Thoracic aorta (tissue), 2 donors: ENCODE measurements around the gene ARHGAP33. TPM values are rescaled to one million over a fixed set of nuclear protein-coding genes. Genes with fewer than 3 reads are reported as not detected.

Experiments
- ATAC-seq: fragments of 150-250 bp; one replicate; pipeline ENCODE4 v1.8.0; 2017; ENCODE audit warnings: low read depth; ENCODE audit not compliant: insufficient number of reproducible peaks, low FRiP score
- DNase-seq: peaks from one replicate; pipeline ENCODE4 v3.0.0-alpha.2; 2020; ENCODE audit warnings: low spot score
- H3K27ac ChIP-seq, 2 donors: fragments of 200-600 bp; sonication (generic); 1 replicate in 1 of 2; 2 replicates in 1 of 2; pipeline ENCODE4 v1.5.1; 2016; ENCODE audit warnings: mild to moderate bottlenecking in 2 of 2, moderate library complexity in 2 of 2
- H3K27me3 ChIP-seq: fragments of 200-600 bp; sonication (generic); replicated peaks from 2 replicates; pipeline ENCODE4 v1.6.0; 2016; ENCODE audit warnings: mild to moderate bottlenecking; ENCODE audit not compliant: insufficient read depth
- H3K36me3 ChIP-seq: fragments of 200-600 bp; sonication (generic); one replicate; pipeline ENCODE4 v1.5.1; 2016
- H3K4me1 ChIP-seq, 2 donors: fragments of 200-600 bp; sonication (generic); 1 replicate in 1 of 2; 2 replicates in 1 of 2; pipeline versions ENCODE4 v1.5.1 to v1.6.0; 2016; ENCODE audit warnings: low read depth in 2 of 2, mild to moderate bottlenecking in 1 of 2; ENCODE audit not compliant: control insufficient read depth in 1 of 2
- H3K4me3 ChIP-seq: fragments of 200-600 bp; sonication (generic); 2 replicates; pipeline ENCODE4 v1.5.1; 2016; ENCODE audit warnings: mild to moderate bottlenecking
- H3K9me3 ChIP-seq: fragments of 200-600 bp; sonication (generic); 2 replicates; pipeline ENCODE4 v1.5.1; 2016
- total RNA-seq, 2 donors: library from RNA; depleted of rRNA; stranded (reverse); fragments of >200 nt; gene quantifications; one replicate each; pipeline versions ENCODE4 v1.1.0 to v1.2.3, GENCODE V29; 2016
- TF ChIP-seq, protein P1 (sequence below): fragments of 200-600 bp; sonication (generic); IDR thresholded peaks from one replicate; pipeline ENCODE4 v1.5.1; 2019; ENCODE audit warnings: antibody characterized with exemption

The ARHGAP33 gene
- total RNA-seq, 2 donors from 2014 or later: 15.4 to 30.7 TPM

GRCh38 chr19:35789978-35790944 is 14.9 kb downstream of the ARHGAP33 start:
- DNase-seq: no peak
- Histone ChIP-seq H3K27me3 (no peaks in the 10 kb centered on the region), H3K9me3 (no peaks in the 10 kb centered on the region), H3K4me3 (no peak overlapping the region), H3K4me1 (no peaks in the 10 kb centered on the region), H3K27ac (no peak overlapping the region), H3K36me3 (peaks cover under 1% of the 10 kb centered on the region)
- TF ChIP-seq, protein P1, sequence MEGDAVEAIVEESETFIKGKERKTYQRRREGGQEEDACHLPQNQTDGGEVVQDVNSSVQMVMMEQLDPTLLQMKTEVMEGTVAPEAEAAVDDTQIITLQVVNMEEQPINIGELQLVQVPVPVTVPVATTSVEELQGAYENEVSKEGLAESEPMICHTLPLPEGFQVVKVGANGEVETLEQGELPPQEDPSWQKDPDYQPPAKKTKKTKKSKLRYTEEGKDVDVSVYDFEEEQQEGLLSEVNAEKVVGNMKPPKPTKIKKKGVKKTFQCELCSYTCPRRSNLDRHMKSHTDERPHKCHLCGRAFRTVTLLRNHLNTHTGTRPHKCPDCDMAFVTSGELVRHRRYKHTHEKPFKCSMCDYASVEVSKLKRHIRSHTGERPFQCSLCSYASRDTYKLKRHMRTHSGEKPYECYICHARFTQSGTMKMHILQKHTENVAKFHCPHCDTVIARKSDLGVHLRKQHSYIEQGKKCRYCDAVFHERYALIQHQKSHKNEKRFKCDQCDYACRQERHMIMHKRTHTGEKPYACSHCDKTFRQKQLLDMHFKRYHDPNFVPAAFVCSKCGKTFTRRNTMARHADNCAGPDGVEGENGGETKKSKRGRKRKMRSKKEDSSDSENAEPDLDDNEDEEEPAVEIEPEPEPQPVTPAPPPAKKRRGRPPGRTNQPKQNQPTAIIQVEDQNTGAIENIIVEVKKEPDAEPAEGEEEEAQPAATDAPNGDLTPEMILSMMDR: no peak
- ATAC-seq: no peak

GRCh38 chr19:35790981-35791813 is 15.8 kb downstream of the ARHGAP33 start:
- Histone ChIP-seq H3K9me3 (no peaks in the 10 kb centered on the region), H3K27ac (no peak overlapping the region), H3K4me3 (no peak overlapping the region), H3K27me3 (no peaks in the 10 kb centered on the region), H3K4me1 (no peaks in the 10 kb centered on the region), H3K36me3 (no peaks in the 10 kb centered on the region)
- no peak for DNase-seq
- TF ChIP-seq, protein P1: no peak
- no peak for ATAC-seq

DNA sequence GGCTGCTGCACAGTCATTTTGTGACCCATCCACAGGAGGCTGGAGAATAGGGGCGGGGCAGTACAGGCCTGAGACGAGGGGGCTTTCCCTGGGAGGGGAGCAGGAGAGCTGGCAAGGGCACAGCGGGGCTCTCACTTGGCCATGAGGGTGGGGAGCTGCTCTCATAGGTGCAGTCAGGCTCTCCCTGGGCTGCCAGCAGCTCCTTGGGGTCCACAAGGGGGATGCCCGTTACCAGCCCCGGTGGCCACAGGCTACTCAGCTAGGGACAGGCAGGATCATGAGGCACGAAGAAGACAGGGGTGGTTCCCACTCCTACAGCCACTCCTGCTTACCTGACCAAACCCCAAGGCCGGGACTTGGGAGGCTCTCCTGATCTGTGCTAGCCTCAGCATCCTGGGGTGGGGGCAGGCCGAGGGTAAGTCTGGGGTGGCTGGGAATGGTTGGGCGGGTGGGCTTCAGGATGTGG is 16.5 kb downstream of the ARHGAP33 start:
- Histone ChIP-seq H3K4me1 (no peaks in the 10 kb centered on the region), H3K4me3 (no peak overlapping the region), H3K27me3 (peaks cover 2% of the 10 kb centered on the region), H3K27ac (no peak overlapping the region), H3K36me3 (no peaks in the 10 kb centered on the region), H3K9me3 (no peaks in the 10 kb centered on the region)
- TF ChIP-seq, protein P1: no peak
- no peak for DNase-seq
- ATAC-seq: no peak

DNA sequence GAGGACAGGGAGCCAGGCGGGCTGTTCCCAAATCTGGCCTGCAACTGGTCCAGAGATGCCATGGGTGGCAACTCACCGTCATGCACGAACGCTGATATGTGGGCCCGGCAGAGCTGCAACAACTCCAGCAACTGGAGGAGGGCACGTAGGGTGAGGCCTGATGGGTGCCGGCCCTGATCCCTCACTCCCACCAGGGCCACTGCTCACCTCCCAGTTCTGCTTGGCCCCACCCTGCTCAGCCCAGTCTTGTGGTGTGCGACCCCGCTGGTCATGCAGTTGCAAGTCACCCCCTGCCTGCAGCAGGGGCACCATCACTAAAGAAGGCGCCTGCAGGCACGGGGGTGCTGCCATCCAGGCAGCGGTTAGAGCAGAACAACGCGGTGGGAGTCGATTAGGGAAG is 16.9 kb downstream of the ARHGAP33 start:
- ATAC-seq (no peak), DNase-seq (no peak)
- H3K36me3 ChIP-seq: no peaks in the 10 kb centered on the region
- no peak overlapping the region for H3K27ac ChIP-seq
- H3K27me3 ChIP-seq: peaks cover 4% of the 10 kb centered on the region
- H3K4me1 ChIP-seq: no peaks in the 10 kb centered on the region
- no peaks in the 10 kb centered on the region for H3K9me3 ChIP-seq
- no peak overlapping the region for H3K4me3 ChIP-seq
- TF ChIP-seq, protein P1: no peak

DNA sequence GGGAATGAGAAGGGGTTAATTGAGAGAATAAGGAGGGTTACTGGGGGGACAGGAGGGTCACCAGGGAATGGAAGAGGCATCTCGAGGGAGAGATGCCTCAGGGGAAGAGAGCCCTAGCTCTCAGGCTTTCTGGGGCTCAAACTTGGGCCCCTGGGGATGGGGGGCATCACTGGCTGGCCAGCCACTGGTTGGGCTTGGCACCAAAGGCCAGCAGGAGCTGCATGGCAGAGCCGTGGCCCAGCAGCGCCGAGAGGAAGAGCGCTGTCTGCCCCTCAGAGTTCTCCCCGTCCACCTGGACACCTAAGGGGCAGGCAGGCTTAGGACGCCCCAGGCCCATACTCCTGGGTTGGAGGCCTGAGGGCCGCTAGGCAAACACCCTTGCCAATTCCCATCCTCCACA is 17.5 kb downstream of the ARHGAP33 start:
- H3K9me3 ChIP-seq: no peaks in the 10 kb centered on the region
- H3K4me1 ChIP-seq: no peaks in the 10 kb centered on the region
- H3K36me3 ChIP-seq: no peaks in the 10 kb centered on the region
- no peak for DNase-seq
- no peak for ATAC-seq
- peaks cover 4% of the 10 kb centered on the region for H3K27me3 ChIP-seq
- no peak overlapping the region for H3K27ac ChIP-seq
- TF ChIP-seq, protein P1: no peak
- H3K4me3 ChIP-seq: no peak overlapping the region
